ENCODE measurements around the gene OTOL1. TPM values are rescaled to one million over a fixed set of nuclear protein-coding genes. Genes with fewer than 3 reads are reported as not detected.

OTOL1 gene
- total RNA-seq (not detected), total RNA-seq (0 to 0.06 (median 0) reads per million in 29 experiments)
- not detected for total RNA-seq (2013)

DNA sequence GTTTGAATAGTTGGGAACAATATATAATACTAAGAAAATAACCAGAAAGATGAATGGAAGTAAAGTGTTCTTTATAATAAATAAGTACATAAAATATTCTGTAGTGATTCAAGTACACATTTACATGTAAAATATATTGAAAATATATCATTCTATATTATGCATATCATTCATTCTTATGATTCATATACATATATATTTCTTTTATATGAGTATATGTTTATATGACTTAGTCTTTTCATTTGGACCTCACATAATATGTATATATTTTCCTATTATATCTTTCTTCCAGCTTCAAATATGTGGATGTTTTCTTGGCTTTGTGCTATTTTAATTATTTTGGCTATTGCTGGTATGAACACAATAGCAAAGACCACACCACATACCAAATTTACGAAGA, at the start of gene OTOL1:
Gene OTOL1 (plus strand): TSS at position 301 of the 400 bp plus-strand sequence. CDS start 0 bp downstream, at position 301.
- ChIA-PET CTCF (no interaction called here), POLR2A (no interaction called here)
- H3K4me1 Mint-ChIP-seq: no peaks in the 10 kb centered on the region
- no peaks in the 10 kb centered on the region for H3K9me3 ChIP-seq
- H3K4me1 ChIP-seq (ENCODE audit: control insufficient read depth in 1 of 2, extremely low read depth in 1 of 2, insufficient read depth in 2 of 2, low read length in 2 of 2): no peaks in the 10 kb centered on the region
- H3K9me3 Mint-ChIP-seq: peaks cover 0 to 18% (median 0%) of the 10 kb centered on the region in 3 donors
- H3K27me3 ChIP-seq (replicated peaks in 1 of 2; ENCODE audit: control insufficient read depth in 2 of 2, extremely low read depth in 1 of 2, insufficient read depth in 2 of 2, low read length in 1 of 2): no peaks in the 10 kb centered on the region
- H3K27ac Mint-ChIP-seq: no peak within 1 kb of the TSS
- ATAC-seq (replicated peaks in 1 of 4): no peak
- DNase-seq: no peak
- H3K27me3 Mint-ChIP-seq: peaks cover 6 to 18% of the 10 kb centered on the region in 2 donors
- H3K36me3 ChIP-seq (ENCODE audit: control insufficient read depth in 2 of 2, extremely low read depth in 1 of 2, insufficient read depth in 1 of 2, low read length in 1 of 2): no peaks in the 10 kb centered on the region
- H3K27ac ChIP-seq (ENCODE audit: low read length): no peak within 1 kb of the TSS
- no CpG with 5 or more reads among the region's 1 CpG for WGBS (ENCODE audit: insufficient coverage)
- no peaks in the 10 kb centered on the region for H3K36me3 Mint-ChIP-seq
- H3K4me3 ChIP-seq (ENCODE audit: control insufficient read depth in 1 of 2, extremely low read depth in 1 of 2, low read length in 1 of 2): no peak within 1 kb of the TSS
- H3K4me3 Mint-ChIP-seq: no peak within 1 kb of the TSS

DNA sequence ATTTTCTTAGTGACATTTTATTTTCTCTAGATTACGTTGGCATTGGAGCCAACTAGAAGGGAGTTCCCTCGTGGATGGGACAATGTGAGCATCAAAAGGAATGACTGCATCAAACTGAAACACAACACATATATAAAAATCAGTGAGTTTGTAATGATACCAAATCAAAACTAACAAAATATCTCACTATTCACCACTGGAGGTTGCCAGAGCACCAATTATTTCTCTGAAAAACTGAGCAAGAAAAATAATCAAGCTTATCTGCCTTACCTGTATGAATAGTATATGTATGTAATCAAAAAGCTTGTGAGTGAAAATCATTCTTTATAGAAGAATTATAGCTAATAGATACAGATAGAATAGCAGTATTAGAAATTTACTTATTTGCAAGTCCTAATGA, 46.8 kb upstream of the OTOL1 start:
- no CpG with 5 or more reads among the region's 2 CpGs for WGBS (ENCODE audit: insufficient coverage)
- Histone ChIP-seq H3K4me3 (ENCODE audit: control insufficient read depth in 1 of 2, extremely low read depth in 1 of 2, low read length in 1 of 2) (no peak overlapping the region), H3K27me3 (replicated peaks in 1 of 2; ENCODE audit: control insufficient read depth in 2 of 2, extremely low read depth in 1 of 2, insufficient read depth in 2 of 2, low read length in 1 of 2) (peaks cover 0 to 3% of the 10 kb centered on the region in 2 experiments), H3K4me1 (ENCODE audit: control insufficient read depth in 1 of 2, extremely low read depth in 1 of 2, insufficient read depth in 2 of 2, low read length in 2 of 2) (no peaks in the 10 kb centered on the region), H3K9me3 (no peaks in the 10 kb centered on the region), H3K36me3 (ENCODE audit: control insufficient read depth in 2 of 2, extremely low read depth in 1 of 2, insufficient read depth in 1 of 2, low read length in 1 of 2) (no peaks in the 10 kb centered on the region), H3K27ac (ENCODE audit: low read length) (no peak overlapping the region)
- H3K36me3 Mint-ChIP-seq: no peaks in the 10 kb centered on the region
- DNase-seq (no peak), ATAC-seq (replicated peaks in 1 of 4) (no peak)
- no peak overlapping the region for H3K27ac Mint-ChIP-seq
- H3K4me3 Mint-ChIP-seq: no peak overlapping the region
- peaks cover 0 to 5% (median 2%) of the 10 kb centered on the region in 3 donors for H3K9me3 Mint-ChIP-seq
- ChIA-PET CTCF (no interaction called here), POLR2A (interaction anchor here in 1 of 2 donors (0.7 kb wide), 1 partner anchor 205 kb away, joined by 4 read pairs; no protein-coding TSS in a partner anchor)
- no peaks in the 10 kb centered on the region for H3K4me1 Mint-ChIP-seq
- H3K27me3 Mint-ChIP-seq: peaks cover 7 to 9% of the 10 kb centered on the region in 2 donors

DNA sequence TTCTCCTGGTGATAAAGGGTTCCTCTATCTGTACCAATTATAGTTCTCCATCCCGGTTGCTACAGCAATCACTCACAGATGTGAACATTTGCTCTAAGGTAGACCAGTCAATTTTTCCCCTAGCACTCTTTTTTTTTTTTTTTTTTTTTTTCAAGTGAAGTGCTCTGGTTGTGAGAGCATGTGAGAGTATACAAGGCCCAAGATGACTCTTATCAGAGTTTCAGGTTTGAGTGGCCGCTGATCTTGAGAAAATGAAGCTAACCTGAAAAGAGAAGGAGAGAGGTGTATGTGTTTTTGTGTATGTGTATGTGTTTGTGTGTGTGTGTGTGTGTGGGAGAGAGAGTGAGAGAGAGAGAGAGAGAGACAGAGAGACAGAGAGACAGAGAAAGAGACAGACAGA, 44.4 kb upstream of the OTOL1 start:
- Histone ChIP-seq H3K9me3 (no peaks in the 10 kb centered on the region), H3K27me3 (replicated peaks in 1 of 2; ENCODE audit: control insufficient read depth in 2 of 2, extremely low read depth in 1 of 2, insufficient read depth in 2 of 2, low read length in 1 of 2) (no peaks in the 10 kb centered on the region), H3K36me3 (ENCODE audit: control insufficient read depth in 2 of 2, extremely low read depth in 1 of 2, insufficient read depth in 1 of 2, low read length in 1 of 2) (no peaks in the 10 kb centered on the region), H3K27ac (ENCODE audit: low read length) (no peak overlapping the region), H3K4me3 (ENCODE audit: control insufficient read depth in 1 of 2, extremely low read depth in 1 of 2, low read length in 1 of 2) (no peak overlapping the region), H3K4me1 (ENCODE audit: control insufficient read depth in 1 of 2, extremely low read depth in 1 of 2, insufficient read depth in 2 of 2, low read length in 2 of 2) (no peaks in the 10 kb centered on the region)
- H3K27ac Mint-ChIP-seq: no peak overlapping the region
- H3K36me3 Mint-ChIP-seq: no peaks in the 10 kb centered on the region
- CTCF ChIA-PET: interaction anchor here in 1 of 2 donors (0.7 kb wide), 1 partner anchor 899 kb away, joined by 5 read pairs; no protein-coding TSS in a partner anchor
- H3K27me3 Mint-ChIP-seq: no peaks in the 10 kb centered on the region
- ATAC-seq (replicated peaks in 1 of 4) (no peak), DNase-seq (no peak)
- H3K4me1 Mint-ChIP-seq: no peaks in the 10 kb centered on the region
- WGBS (ENCODE audit: insufficient coverage): 55% methylated on average over 1 of the region's 2 CpGs
- POLR2A ChIA-PET: no interaction called here
- no peak overlapping the region for H3K4me3 Mint-ChIP-seq
- peaks cover 0 to 5% (median 2%) of the 10 kb centered on the region in 3 donors for H3K9me3 Mint-ChIP-seq

DNA sequence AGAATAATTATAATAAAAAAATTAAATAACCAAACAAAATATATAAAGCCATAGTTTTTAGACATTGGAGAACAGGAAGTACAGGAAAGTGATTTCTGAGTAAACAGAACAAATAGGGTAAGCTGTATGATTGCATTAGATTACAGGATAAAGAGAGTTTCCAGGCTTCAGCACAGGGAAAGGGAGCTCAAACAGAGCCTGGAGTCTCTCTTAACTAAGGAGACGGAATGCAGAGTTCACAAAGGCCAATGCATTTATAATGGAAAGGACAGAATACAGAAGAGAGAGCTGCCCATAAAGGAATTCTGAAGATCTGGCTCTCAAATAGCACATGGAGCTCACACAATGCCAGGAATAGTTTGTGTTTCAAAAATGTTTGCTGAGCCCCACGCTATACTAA, 42.0 kb upstream of the OTOL1 start:
- WGBS (ENCODE audit: insufficient coverage): 100% methylated on average over 1 of the region's 2 CpGs
- ATAC-seq (replicated peaks in 1 of 4): no peak
- POLR2A ChIA-PET: no interaction called here

DNA sequence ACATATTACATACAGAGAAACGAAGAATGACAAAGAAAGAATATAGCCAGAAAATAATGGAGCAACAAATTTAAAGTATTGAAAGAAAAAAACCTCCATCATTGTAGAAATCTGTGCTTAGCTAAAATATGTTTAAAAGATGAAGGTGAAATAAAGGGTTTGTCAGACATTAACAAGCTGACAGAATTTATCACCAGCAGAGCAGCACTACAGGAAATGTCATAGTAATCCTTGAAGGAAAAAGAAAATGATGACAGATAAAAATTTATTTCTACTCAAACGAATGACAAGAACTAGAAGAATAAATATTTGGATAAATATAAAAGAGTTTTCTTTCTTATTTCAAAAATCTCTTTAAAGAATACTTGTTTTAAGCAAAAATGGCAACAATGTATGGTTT, 40.6 kb upstream of the OTOL1 start:
- no peak overlapping the region for H3K4me3 ChIP-seq (ENCODE audit: control insufficient read depth in 1 of 2, extremely low read depth in 1 of 2, low read length in 1 of 2)
- no peak overlapping the region for H3K27ac ChIP-seq (ENCODE audit: low read length)
- H3K9me3 Mint-ChIP-seq: no peaks in the 10 kb centered on the region
- no peaks in the 10 kb centered on the region for H3K9me3 ChIP-seq
- H3K36me3 Mint-ChIP-seq: no peaks in the 10 kb centered on the region
- ChIA-PET POLR2A (no interaction called here), CTCF (interaction anchor here in 1 of 2 donors (0.6 kb wide), 1 partner anchor 30 kb away, joined by 4 read pairs; no protein-coding TSS in a partner anchor)
- no CpG with 5 or more reads among the region's 2 CpGs for WGBS (ENCODE audit: insufficient coverage)
- H3K27me3 ChIP-seq (replicated peaks in 1 of 2; ENCODE audit: control insufficient read depth in 2 of 2, extremely low read depth in 1 of 2, insufficient read depth in 2 of 2, low read length in 1 of 2): no peaks in the 10 kb centered on the region
- H3K27me3 Mint-ChIP-seq: no peaks in the 10 kb centered on the region
- no peaks in the 10 kb centered on the region for H3K4me1 Mint-ChIP-seq
- no peaks in the 10 kb centered on the region for H3K36me3 ChIP-seq (ENCODE audit: control insufficient read depth in 2 of 2, extremely low read depth in 1 of 2, insufficient read depth in 1 of 2, low read length in 1 of 2)
- no peak overlapping the region for H3K4me3 Mint-ChIP-seq
- H3K4me1 ChIP-seq (ENCODE audit: control insufficient read depth in 1 of 2, extremely low read depth in 1 of 2, insufficient read depth in 2 of 2, low read length in 2 of 2): no peaks in the 10 kb centered on the region
- ATAC-seq (replicated peaks in 1 of 4): no peak
- DNase-seq: no peak
- H3K27ac Mint-ChIP-seq: no peak overlapping the region

More for the DNA sequence above, 42.0 kb upstream of the OTOL1 start:
- H3K27me3 Mint-ChIP-seq: no peaks in the 10 kb centered on the region
- Histone ChIP-seq H3K4me3 (ENCODE audit: control insufficient read depth in 1 of 2, extremely low read depth in 1 of 2, low read length in 1 of 2) (no peak overlapping the region), H3K4me1 (ENCODE audit: control insufficient read depth in 1 of 2, extremely low read depth in 1 of 2, insufficient read depth in 2 of 2, low read length in 2 of 2) (no peaks in the 10 kb centered on the region), H3K27ac (ENCODE audit: low read length) (no peak overlapping the region), H3K36me3 (ENCODE audit: control insufficient read depth in 2 of 2, extremely low read depth in 1 of 2, insufficient read depth in 1 of 2, low read length in 1 of 2) (no peaks in the 10 kb centered on the region), H3K9me3 (no peaks in the 10 kb centered on the region), H3K27me3 (replicated peaks in 1 of 2; ENCODE audit: control insufficient read depth in 2 of 2, extremely low read depth in 1 of 2, insufficient read depth in 2 of 2, low read length in 1 of 2) (no peaks in the 10 kb centered on the region)
- no peak overlapping the region for H3K27ac Mint-ChIP-seq
- CTCF ChIA-PET: no interaction called here
- no peaks in the 10 kb centered on the region for H3K9me3 Mint-ChIP-seq
- no peaks in the 10 kb centered on the region for H3K4me1 Mint-ChIP-seq
- no peak for DNase-seq
- no peaks in the 10 kb centered on the region for H3K36me3 Mint-ChIP-seq
- no peak overlapping the region for H3K4me3 Mint-ChIP-seq

DNA sequence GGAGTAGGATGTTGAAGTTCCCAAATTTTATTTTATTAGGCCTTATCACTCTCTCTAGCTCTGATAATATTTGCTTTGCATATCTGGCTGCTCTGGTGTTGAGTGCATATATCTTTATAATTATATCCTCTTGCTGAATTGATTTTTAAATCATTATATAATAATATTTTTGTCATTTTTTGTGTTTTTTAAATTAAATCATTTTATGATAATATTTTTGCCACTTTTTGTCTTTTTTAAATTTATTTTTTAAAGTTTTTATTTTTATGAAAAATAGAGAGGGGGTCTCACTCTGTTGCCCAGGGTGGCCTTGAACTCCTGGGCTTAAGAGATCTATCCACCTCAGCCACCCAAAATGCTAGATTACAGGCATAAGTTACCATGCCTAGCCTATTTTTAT, 34.5 kb upstream of the OTOL1 start:
- no peaks in the 10 kb centered on the region for H3K36me3 ChIP-seq (ENCODE audit: control insufficient read depth in 2 of 2, extremely low read depth in 1 of 2, insufficient read depth in 1 of 2, low read length in 1 of 2)
- CTCF ChIA-PET: interaction anchor here in 1 of 2 donors (0.6 kb wide), 1 partner anchor 1298 kb away, joined by 4 read pairs; no protein-coding TSS in a partner anchor
- H3K4me1 ChIP-seq (ENCODE audit: control insufficient read depth in 1 of 2, extremely low read depth in 1 of 2, insufficient read depth in 2 of 2, low read length in 2 of 2): no peaks in the 10 kb centered on the region
- H3K27ac Mint-ChIP-seq: no peak overlapping the region
- no peak for ATAC-seq (replicated peaks in 1 of 4)
- no peak overlapping the region for H3K27ac ChIP-seq (ENCODE audit: low read length)
- peaks cover 3% of the 10 kb centered on the region for H3K36me3 Mint-ChIP-seq
- no peaks in the 10 kb centered on the region for H3K9me3 ChIP-seq
- no peaks in the 10 kb centered on the region for H3K4me1 Mint-ChIP-seq
- peaks cover 0 to 6% of the 10 kb centered on the region in 2 experiments for H3K27me3 ChIP-seq (replicated peaks in 1 of 2; ENCODE audit: control insufficient read depth in 2 of 2, extremely low read depth in 1 of 2, insufficient read depth in 2 of 2, low read length in 1 of 2)
- POLR2A ChIA-PET: no interaction called here
- peaks cover 5 to 16% (median 15%) of the 10 kb centered on the region in 3 donors for H3K9me3 Mint-ChIP-seq
- H3K4me3 Mint-ChIP-seq: no peak overlapping the region
- no peak overlapping the region for H3K4me3 ChIP-seq (ENCODE audit: control insufficient read depth in 1 of 2, extremely low read depth in 1 of 2, low read length in 1 of 2)
- peaks cover 8 to 16% of the 10 kb centered on the region in 2 donors for H3K27me3 Mint-ChIP-seq
- no peak for DNase-seq

DNA sequence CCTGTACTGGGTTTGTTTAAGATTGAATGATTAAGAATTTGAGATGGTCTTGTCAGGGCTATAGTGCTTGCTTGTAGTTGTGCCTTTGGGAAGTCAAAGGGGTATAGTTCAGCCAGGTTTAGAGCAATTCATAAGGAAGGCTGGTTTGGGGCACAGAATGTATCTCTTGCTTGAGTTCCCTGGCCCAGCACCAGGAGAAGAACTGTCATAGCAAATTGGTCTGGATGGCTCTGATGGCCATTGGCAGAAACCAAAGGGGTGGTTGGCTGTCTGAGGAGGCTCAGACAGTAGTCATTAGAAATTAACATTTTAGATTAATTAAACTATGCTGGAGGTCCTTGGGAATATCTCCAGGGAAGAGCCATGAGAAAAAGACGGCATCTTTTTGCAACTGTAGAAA, 25.4 kb upstream of the OTOL1 start:
- no peaks in the 10 kb centered on the region for H3K9me3 Mint-ChIP-seq
- POLR2A ChIA-PET: no interaction called here
- Histone ChIP-seq H3K27ac (ENCODE audit: low read length) (no peak overlapping the region), H3K9me3 (no peaks in the 10 kb centered on the region), H3K36me3 (ENCODE audit: control insufficient read depth in 2 of 2, extremely low read depth in 1 of 2, insufficient read depth in 1 of 2, low read length in 1 of 2) (no peaks in the 10 kb centered on the region), H3K27me3 (replicated peaks in 1 of 2; ENCODE audit: control insufficient read depth in 2 of 2, extremely low read depth in 1 of 2, insufficient read depth in 2 of 2, low read length in 1 of 2) (no peaks in the 10 kb centered on the region), H3K4me1 (ENCODE audit: control insufficient read depth in 1 of 2, extremely low read depth in 1 of 2, insufficient read depth in 2 of 2, low read length in 2 of 2) (no peaks in the 10 kb centered on the region), H3K4me3 (ENCODE audit: control insufficient read depth in 1 of 2, extremely low read depth in 1 of 2, low read length in 1 of 2) (no peak overlapping the region)
- no peak for ATAC-seq (replicated peaks in 1 of 4)
- peaks cover 14 to 22% of the 10 kb centered on the region in 2 donors for H3K27me3 Mint-ChIP-seq
- no CpG with 5 or more reads among the region's 1 CpG for WGBS (ENCODE audit: insufficient coverage)
- CTCF ChIA-PET: no interaction called here
- no peak overlapping the region for H3K27ac Mint-ChIP-seq
- DNase-seq: no peak
- no peaks in the 10 kb centered on the region for H3K36me3 Mint-ChIP-seq
- H3K4me3 Mint-ChIP-seq: no peak overlapping the region
- no peaks in the 10 kb centered on the region for H3K4me1 Mint-ChIP-seq
